Measurements from ENCODE around the gene GFPT1. TPM values are rescaled to one million over a fixed set of nuclear protein-coding genes. Genes with fewer than 3 reads are reported as not detected.
A peak's percentile ranks its signal among the peaks of the same experiment; 100 is the strongest.

Gene GFPT1
- total and polyA plus RNA-seq, 2 experiments from 2014 or later = 60.8 to 62.0 TPM

DNA sequence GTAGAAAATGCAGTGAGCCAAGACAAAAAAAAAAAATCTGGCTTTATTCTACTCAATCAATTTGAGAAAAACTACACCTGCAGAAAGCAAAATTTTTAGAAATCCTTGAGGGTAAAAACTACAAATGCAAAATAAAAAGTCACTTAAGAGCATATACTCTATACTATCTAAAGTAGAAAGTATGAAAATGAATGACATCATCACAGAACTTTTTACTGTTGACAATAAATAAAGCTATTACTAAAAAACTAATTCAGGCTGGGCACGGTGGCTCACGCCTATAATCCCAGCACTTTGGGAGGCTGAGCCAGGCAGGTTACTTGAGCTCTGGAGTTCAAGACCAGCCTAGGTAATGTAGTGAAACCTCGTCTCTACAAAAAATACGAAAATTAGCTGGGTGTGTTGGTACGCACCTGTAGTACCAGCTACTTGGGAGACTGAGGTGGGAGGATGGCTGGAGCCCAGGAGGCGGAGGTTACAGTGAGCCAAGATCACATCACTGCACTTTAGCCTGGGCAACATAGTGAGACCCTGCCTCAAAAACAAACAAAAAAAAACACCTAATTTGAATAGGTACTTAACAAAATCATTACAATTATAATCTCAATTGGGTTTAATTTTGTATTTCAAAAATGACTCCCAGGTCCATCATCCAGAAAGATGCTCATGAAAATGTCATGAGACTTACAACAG lies 42.6 kb upstream of the GFPT1 start (continued):
- TF ChIP-seq, protein P1, sequence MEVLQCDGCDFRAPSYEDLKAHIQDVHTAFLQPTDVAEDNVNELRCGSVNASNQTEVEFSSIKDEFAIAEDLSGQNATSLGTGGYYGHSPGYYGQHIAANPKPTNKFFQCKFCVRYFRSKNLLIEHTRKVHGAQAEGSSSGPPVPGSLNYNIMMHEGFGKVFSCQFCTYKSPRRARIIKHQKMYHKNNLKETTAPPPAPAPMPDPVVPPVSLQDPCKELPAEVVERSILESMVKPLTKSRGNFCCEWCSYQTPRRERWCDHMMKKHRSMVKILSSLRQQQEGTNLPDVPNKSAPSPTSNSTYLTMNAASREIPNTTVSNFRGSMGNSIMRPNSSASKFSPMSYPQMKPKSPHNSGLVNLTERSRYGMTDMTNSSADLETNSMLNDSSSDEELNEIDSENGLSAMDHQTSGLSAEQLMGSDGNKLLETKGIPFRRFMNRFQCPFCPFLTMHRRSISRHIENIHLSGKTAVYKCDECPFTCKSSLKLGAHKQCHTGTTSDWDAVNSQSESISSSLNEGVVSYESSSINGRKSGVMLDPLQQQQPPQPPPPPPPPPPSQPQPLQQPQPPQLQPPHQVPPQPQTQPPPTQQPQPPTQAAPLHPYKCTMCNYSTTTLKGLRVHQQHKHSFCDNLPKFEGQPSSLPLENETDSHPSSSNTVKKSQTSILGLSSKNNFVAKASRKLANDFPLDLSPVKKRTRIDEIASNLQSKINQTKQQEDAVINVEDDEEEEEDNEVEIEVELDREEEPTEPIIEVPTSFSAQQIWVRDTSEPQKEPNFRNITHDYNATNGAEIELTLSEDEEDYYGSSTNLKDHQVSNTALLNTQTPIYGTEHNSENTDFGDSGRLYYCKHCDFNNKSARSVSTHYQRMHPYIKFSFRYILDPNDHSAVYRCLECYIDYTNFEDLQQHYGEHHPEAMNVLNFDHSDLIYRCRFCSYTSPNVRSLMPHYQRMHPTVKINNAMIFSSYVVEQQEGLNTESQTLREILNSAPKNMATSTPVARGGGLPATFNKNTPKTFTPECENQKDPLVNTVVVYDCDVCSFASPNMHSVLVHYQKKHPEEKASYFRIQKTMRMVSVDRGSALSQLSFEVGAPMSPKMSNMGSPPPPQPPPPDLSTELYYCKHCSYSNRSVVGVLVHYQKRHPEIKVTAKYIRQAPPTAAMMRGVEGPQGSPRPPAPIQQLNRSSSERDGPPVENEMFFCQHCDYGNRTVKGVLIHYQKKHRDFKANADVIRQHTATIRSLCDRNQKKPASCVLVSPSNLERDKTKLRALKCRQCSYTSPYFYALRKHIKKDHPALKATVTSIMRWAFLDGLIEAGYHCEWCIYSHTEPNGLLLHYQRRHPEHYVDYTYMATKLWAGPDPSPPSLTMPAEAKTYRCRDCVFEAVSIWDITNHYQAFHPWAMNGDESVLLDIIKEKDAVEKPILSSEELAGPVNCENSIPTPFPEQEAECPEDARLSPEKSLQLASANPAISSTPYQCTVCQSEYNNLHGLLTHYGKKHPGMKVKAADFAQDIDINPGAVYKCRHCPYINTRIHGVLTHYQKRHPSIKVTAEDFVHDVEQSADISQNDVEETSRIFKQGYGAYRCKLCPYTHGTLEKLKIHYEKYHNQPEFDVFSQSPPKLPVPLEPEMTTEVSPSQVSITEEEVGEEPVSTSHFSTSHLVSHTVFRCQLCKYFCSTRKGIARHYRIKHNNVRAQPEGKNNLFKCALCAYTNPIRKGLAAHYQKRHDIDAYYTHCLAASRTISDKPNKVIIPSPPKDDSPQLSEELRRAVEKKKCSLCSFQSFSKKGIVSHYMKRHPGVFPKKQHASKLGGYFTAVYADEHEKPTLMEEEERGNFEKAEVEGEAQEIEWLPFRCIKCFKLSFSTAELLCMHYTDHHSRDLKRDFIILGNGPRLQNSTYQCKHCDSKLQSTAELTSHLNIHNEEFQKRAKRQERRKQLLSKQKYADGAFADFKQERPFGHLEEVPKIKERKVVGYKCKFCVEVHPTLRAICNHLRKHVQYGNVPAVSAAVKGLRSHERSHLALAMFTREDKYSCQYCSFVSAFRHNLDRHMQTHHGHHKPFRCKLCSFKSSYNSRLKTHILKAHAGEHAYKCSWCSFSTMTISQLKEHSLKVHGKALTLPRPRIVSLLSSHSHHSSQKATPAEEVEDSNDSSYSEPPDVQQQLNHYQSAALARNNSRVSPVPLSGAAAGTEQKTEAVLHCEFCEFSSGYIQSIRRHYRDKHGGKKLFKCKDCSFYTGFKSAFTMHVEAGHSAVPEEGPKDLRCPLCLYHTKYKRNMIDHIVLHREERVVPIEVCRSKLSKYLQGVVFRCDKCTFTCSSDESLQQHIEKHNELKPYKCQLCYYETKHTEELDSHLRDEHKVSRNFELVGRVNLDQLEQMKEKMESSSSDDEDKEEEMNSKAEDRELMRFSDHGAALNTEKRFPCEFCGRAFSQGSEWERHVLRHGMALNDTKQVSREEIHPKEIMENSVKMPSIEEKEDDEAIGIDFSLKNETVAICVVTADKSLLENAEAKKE (CRISPR knock-in tag; IDR thresholded peaks at IDR 0.05) = no peak
- no peak for TF ChIP-seq ZNF331 (CRISPR knock-in tag; IDR thresholded peaks at IDR 0.05; ENCODE audit: low read depth)

DNA sequence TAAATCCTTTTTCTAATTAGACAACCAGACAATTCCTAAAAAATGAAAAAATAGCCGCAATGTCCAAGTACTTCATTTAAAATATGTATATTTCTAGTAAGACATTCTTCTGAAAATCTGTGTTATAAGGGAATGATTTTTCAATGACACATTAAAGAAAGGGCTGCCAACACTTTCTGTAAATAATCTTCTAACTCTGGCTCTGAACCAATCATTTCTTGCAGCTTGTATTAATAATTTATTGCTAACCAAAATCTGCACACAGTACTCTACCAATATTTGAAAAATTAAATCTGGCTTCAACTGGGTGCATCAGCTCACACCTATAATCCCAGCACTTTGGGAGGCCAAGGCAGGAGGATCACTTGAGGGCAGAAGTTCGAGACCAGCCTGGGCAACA lies 42.0 kb upstream of the GFPT1 start:
- ATAC-seq = no peak
- no peak for TF ChIP-seq EZH2phosphoT487 (IDR thresholded peaks at IDR 0.05; ENCODE audit: unreplicated experiment)
- TF ChIP-seq STAT1 (IDR thresholded peaks at IDR 0.05; ENCODE audit: unreplicated experiment) = no peak
- TF ChIP-seq, protein P2, sequence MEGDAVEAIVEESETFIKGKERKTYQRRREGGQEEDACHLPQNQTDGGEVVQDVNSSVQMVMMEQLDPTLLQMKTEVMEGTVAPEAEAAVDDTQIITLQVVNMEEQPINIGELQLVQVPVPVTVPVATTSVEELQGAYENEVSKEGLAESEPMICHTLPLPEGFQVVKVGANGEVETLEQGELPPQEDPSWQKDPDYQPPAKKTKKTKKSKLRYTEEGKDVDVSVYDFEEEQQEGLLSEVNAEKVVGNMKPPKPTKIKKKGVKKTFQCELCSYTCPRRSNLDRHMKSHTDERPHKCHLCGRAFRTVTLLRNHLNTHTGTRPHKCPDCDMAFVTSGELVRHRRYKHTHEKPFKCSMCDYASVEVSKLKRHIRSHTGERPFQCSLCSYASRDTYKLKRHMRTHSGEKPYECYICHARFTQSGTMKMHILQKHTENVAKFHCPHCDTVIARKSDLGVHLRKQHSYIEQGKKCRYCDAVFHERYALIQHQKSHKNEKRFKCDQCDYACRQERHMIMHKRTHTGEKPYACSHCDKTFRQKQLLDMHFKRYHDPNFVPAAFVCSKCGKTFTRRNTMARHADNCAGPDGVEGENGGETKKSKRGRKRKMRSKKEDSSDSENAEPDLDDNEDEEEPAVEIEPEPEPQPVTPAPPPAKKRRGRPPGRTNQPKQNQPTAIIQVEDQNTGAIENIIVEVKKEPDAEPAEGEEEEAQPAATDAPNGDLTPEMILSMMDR (conservative IDR thresholded peaks at IDR 0.05; ENCODE audit: low read depth in 2 of 2) = no peak
- no peak for TF ChIP-seq ZNF114 (CRISPR knock-in tag; IDR thresholded peaks at IDR 0.05)
- TF ChIP-seq EZH2 (IDR thresholded peaks at IDR 0.05; ENCODE audit: low read depth, unreplicated experiment) = no peak
- no peak for TF ChIP-seq JUNB (IDR thresholded peaks at IDR 0.05; ENCODE audit: unreplicated experiment)
- TF ChIP-seq, protein P3, sequence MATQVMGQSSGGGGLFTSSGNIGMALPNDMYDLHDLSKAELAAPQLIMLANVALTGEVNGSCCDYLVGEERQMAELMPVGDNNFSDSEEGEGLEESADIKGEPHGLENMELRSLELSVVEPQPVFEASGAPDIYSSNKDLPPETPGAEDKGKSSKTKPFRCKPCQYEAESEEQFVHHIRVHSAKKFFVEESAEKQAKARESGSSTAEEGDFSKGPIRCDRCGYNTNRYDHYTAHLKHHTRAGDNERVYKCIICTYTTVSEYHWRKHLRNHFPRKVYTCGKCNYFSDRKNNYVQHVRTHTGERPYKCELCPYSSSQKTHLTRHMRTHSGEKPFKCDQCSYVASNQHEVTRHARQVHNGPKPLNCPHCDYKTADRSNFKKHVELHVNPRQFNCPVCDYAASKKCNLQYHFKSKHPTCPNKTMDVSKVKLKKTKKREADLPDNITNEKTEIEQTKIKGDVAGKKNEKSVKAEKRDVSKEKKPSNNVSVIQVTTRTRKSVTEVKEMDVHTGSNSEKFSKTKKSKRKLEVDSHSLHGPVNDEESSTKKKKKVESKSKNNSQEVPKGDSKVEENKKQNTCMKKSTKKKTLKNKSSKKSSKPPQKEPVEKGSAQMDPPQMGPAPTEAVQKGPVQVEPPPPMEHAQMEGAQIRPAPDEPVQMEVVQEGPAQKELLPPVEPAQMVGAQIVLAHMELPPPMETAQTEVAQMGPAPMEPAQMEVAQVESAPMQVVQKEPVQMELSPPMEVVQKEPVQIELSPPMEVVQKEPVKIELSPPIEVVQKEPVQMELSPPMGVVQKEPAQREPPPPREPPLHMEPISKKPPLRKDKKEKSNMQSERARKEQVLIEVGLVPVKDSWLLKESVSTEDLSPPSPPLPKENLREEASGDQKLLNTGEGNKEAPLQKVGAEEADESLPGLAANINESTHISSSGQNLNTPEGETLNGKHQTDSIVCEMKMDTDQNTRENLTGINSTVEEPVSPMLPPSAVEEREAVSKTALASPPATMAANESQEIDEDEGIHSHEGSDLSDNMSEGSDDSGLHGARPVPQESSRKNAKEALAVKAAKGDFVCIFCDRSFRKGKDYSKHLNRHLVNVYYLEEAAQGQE (IDR thresholded peaks at IDR 0.05; ENCODE audit: unreplicated experiment) = no peak

More for the DNA sequence above, 42.0 kb upstream of the GFPT1 start:
- H2AFZ ChIP-seq = no peak overlapping the region
- no peak overlapping the region for H3K4me3 ChIP-seq
- Mint-ChIP-seq H3K4me3 (no peak overlapping the region), H3K27me3 (ENCODE audit: insufficient read depth, low read depth, poor library complexity) (no peaks in the 10 kb centered on the region), H3K27ac (no peak overlapping the region; the same call in 1 of the 2 replicates), H3K36me3 (ENCODE audit: low read depth) (peaks cover 15% of the 10 kb centered on the region; the same call in 2 of the 3 replicates), H3K4me1 (no peaks in the 10 kb centered on the region), H3K9me3 (no peaks in the 10 kb centered on the region)
- no peak overlapping the region for H3K4me2 ChIP-seq
- no peaks in the 10 kb centered on the region for H3K4me1 ChIP-seq (ENCODE audit: insufficient read depth)
- H4K20me1 ChIP-seq (replicated peaks; ENCODE audit: insufficient read depth) = no peaks in the 10 kb centered on the region; the same call in 1 of the 2 replicates
- H3F3A ChIP-seq (replicated peaks; ENCODE audit: low read depth) = no peaks in the 10 kb centered on the region
- no peak for DNase-seq (ENCODE audit: low spot score)
- 0 out of 2 replicates have a peak overlapping the region, but pooled peaks have one; percentile 18 for H3K27ac ChIP-seq (ENCODE audit: low read depth)
- 0 out of 2 replicates have a peak, but pooled peaks cover 8% of the 10 kb centered on the region for H3K36me3 ChIP-seq (ENCODE audit: insufficient read depth)
- no peaks in the 10 kb centered on the region for H3K9me2 ChIP-seq (ENCODE audit: insufficient read depth)
- H3K79me2 ChIP-seq (replicated peaks; ENCODE audit: insufficient read depth) = no peaks in the 10 kb centered on the region; the same call in 1 of the 2 replicates
- no peaks in the 10 kb centered on the region for H3K27me3 ChIP-seq (ENCODE audit: insufficient read depth)

All from GM23338 (cell line).